Tibial nerve (tissue), 4 donors: ENCODE results near the gene ARL4C.
"Not testable (repeated sequence)": the region's sequence is repeated elsewhere in the genome, so short reads cannot be mapped to it uniquely, and the experiment has no call there.

ENCODE experiments used
- EP300 ChIP-seq, 2 donors: sonication (generic); formaldehyde crosslinking; IDR thresholded peaks; one replicate each; pipeline ENCODE4 v1.6.1; 2017; ENCODE audit warnings: antibody characterized with exemption in 2 of 2, mild to moderate bottlenecking in 1 of 2
- POLR2A ChIP-seq, 2 donors: fragments of 450-650 bp; IDR thresholded peaks; one replicate each; pipeline ENCODE4 v1.6.1; 2017; ENCODE audit warnings: antibody characterized with exemption in 2 of 2, mild to moderate bottlenecking in 2 of 2, moderate library complexity in 2 of 2
- TF ChIP-seq, protein P1 (sequence below), 5 experiments: fragments of 200-600 bp in 3 of 5; fragments of 450-650 bp in 2 of 5; sonication (generic) in 3 of 5; IDR thresholded peaks; one replicate each; pipeline ENCODE4 v1.5.1; 2016 to 2019; ENCODE audit warnings: antibody characterized with exemption in 5 of 5, mild to moderate bottlenecking in 3 of 5, moderate library complexity in 2 of 5

DNA sequence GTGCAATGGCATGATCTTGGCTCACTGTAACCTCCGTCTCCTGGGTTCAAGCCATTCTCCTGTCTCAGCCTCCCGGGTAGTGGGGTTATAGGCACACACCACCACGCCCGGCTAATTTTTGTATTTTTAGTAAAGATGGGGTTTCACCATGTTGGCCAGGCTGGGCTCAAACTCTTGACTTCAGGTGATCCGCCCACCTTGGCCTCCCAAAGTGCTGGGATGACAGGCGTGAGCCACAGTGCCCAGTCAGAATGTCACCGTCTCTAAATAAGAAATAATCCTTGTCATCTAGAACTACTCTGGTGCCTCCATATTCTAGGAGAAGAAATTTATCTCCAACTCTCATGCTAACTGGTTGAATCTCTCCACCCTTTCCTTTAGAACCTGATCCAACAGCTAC, 41.6 kb downstream of the ARL4C start:
- not testable (repeated sequence) for TF ChIP-seq POLR2A, EP300 (IDR thresholded peaks at IDR 0.05)
- TF ChIP-seq, protein P1, sequence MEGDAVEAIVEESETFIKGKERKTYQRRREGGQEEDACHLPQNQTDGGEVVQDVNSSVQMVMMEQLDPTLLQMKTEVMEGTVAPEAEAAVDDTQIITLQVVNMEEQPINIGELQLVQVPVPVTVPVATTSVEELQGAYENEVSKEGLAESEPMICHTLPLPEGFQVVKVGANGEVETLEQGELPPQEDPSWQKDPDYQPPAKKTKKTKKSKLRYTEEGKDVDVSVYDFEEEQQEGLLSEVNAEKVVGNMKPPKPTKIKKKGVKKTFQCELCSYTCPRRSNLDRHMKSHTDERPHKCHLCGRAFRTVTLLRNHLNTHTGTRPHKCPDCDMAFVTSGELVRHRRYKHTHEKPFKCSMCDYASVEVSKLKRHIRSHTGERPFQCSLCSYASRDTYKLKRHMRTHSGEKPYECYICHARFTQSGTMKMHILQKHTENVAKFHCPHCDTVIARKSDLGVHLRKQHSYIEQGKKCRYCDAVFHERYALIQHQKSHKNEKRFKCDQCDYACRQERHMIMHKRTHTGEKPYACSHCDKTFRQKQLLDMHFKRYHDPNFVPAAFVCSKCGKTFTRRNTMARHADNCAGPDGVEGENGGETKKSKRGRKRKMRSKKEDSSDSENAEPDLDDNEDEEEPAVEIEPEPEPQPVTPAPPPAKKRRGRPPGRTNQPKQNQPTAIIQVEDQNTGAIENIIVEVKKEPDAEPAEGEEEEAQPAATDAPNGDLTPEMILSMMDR (IDR thresholded peaks at IDR 0.05), result not testable (repeated sequence)
